Liver (tissue), 3 donors: Measurements from ENCODE around the gene ANGPTL4.

Source experiments
- SP1 ChIP-seq: IDR thresholded peaks from 2 replicates; pipeline ENCODE4 v1.6.1; 2018; ENCODE audit warnings: antibody characterized with exemption, mild to moderate bottlenecking
- TF ChIP-seq, protein P1 (sequence below): fragments of 150-350 bp; IDR thresholded peaks from 2 replicates; pipeline ENCODE4 v1.5.1; 2017; ENCODE audit warnings: improper control_type of control experiment, low read depth, low read length; ENCODE audit not compliant: missing input control
- TF ChIP-seq, protein P2 (sequence below): IDR thresholded peaks from 2 replicates; pipeline ENCODE4 v1.6.1; 2016; ENCODE audit warnings: antibody characterized with exemption, mild to moderate bottlenecking
- donor health status: healthy.
- donor health status: healthy.

DNA sequence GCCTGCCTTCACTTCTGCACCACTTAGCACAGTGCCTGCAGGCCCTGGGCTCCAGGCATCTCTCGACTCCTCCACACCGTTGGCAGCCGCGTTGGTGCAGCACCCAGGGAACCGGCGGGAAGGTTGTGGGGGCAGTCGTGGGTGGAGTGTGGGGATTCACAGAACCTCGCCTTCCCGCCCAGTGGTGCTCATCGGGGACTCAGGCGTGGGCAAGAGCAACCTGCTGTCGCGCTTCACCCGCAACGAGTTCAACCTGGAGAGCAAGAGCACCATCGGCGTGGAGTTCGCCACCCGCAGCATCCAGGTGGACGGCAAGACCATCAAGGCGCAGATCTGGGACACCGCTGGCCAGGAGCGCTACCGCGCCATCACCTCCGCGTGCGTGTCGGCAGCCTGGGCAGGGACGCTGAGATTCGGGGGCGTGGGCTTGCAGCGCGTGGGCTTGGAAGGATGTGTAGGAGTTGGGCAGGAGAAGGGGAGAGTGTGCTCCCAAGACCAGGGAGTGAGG is 35.8 kb downstream of the ANGPTL4 start:
- TF ChIP-seq, protein P1, sequence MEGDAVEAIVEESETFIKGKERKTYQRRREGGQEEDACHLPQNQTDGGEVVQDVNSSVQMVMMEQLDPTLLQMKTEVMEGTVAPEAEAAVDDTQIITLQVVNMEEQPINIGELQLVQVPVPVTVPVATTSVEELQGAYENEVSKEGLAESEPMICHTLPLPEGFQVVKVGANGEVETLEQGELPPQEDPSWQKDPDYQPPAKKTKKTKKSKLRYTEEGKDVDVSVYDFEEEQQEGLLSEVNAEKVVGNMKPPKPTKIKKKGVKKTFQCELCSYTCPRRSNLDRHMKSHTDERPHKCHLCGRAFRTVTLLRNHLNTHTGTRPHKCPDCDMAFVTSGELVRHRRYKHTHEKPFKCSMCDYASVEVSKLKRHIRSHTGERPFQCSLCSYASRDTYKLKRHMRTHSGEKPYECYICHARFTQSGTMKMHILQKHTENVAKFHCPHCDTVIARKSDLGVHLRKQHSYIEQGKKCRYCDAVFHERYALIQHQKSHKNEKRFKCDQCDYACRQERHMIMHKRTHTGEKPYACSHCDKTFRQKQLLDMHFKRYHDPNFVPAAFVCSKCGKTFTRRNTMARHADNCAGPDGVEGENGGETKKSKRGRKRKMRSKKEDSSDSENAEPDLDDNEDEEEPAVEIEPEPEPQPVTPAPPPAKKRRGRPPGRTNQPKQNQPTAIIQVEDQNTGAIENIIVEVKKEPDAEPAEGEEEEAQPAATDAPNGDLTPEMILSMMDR, result no peak
- TF ChIP-seq SP1, result no peak
- TF ChIP-seq, protein P2, sequence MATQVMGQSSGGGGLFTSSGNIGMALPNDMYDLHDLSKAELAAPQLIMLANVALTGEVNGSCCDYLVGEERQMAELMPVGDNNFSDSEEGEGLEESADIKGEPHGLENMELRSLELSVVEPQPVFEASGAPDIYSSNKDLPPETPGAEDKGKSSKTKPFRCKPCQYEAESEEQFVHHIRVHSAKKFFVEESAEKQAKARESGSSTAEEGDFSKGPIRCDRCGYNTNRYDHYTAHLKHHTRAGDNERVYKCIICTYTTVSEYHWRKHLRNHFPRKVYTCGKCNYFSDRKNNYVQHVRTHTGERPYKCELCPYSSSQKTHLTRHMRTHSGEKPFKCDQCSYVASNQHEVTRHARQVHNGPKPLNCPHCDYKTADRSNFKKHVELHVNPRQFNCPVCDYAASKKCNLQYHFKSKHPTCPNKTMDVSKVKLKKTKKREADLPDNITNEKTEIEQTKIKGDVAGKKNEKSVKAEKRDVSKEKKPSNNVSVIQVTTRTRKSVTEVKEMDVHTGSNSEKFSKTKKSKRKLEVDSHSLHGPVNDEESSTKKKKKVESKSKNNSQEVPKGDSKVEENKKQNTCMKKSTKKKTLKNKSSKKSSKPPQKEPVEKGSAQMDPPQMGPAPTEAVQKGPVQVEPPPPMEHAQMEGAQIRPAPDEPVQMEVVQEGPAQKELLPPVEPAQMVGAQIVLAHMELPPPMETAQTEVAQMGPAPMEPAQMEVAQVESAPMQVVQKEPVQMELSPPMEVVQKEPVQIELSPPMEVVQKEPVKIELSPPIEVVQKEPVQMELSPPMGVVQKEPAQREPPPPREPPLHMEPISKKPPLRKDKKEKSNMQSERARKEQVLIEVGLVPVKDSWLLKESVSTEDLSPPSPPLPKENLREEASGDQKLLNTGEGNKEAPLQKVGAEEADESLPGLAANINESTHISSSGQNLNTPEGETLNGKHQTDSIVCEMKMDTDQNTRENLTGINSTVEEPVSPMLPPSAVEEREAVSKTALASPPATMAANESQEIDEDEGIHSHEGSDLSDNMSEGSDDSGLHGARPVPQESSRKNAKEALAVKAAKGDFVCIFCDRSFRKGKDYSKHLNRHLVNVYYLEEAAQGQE, result no peak
